ENCODE measurements around the gene TIAL1.

- TF ChIP-seq SRF (IDR thresholded peaks at IDR 0.05; ENCODE audit: low read depth in 2 of 2, low read length in 2 of 2), result no peak
- no peak for TF ChIP-seq CTCF (IDR thresholded peaks at IDR 0.05 in 2 of 3, conservative IDR thresholded peaks at IDR 0.05 in 1 of 3; ENCODE audit: control insufficient read depth in 2 of 3, extremely low read depth in 1 of 3, insufficient read depth in 1 of 3, low read depth in 3 of 3, low read length in 3 of 3)
- no peak for TF ChIP-seq MXI1 (IDR thresholded peaks at IDR 0.05; ENCODE audit: low read depth, low read length)
Observed at GRCh38 chr10:119524720-119525070, 72.1 kb downstream of the TIAL1 start.
